Effector memory CD4-positive, alpha-beta T cell (primary cell): ENCODE data around the gene TPRA1.
"Not testable (repeated sequence)": the region's sequence is repeated elsewhere in the genome, so short reads cannot be mapped to it uniquely, and the experiment has no call there.

ENCODE experiments used
- DNase-seq, 3 donors: peaks; one replicate each; pipeline ENCODE4 v3.0.0-alpha.2; 2020
- H3K27ac ChIP-seq: 2 replicates; pipeline ENCODE4 v1.7.0; 2013; ENCODE audit warnings: mild to moderate bottlenecking, low read length, moderate library complexity; ENCODE audit not compliant: insufficient read depth, poor library complexity, severe bottlenecking
- H3K27me3 ChIP-seq: replicated peaks from 2 replicates; pipeline ENCODE4 v1.7.0; 2013; ENCODE audit warnings: mild to moderate bottlenecking, low read length; ENCODE audit not compliant: insufficient read depth, control insufficient read depth, poor library complexity, severe bottlenecking
- H3K36me3 ChIP-seq: 2 replicates; pipeline ENCODE4 v1.7.0; 2013; ENCODE audit warnings: mild to moderate bottlenecking, low read length, moderate library complexity; ENCODE audit not compliant: control insufficient read depth, insufficient read depth
- H3K4me1 ChIP-seq: 2 replicates; pipeline ENCODE4 v1.7.0; 2013; ENCODE audit warnings: low read length, mild to moderate bottlenecking; ENCODE audit not compliant: control insufficient read depth, insufficient read depth, poor library complexity, severe bottlenecking
- H3K4me3 ChIP-seq: 2 replicates; pipeline ENCODE4 v1.7.0; 2013; ENCODE audit warnings: low read length, low read depth, mild to moderate bottlenecking; ENCODE audit not compliant: insufficient read depth, poor library complexity, severe bottlenecking
- H3K9me3 ChIP-seq: 2 replicates; pipeline ENCODE4 v1.7.0; 2013; ENCODE audit warnings: mild to moderate bottlenecking, low read length, moderate library complexity; ENCODE audit not compliant: control insufficient read depth

TPRA1 gene

DNA sequence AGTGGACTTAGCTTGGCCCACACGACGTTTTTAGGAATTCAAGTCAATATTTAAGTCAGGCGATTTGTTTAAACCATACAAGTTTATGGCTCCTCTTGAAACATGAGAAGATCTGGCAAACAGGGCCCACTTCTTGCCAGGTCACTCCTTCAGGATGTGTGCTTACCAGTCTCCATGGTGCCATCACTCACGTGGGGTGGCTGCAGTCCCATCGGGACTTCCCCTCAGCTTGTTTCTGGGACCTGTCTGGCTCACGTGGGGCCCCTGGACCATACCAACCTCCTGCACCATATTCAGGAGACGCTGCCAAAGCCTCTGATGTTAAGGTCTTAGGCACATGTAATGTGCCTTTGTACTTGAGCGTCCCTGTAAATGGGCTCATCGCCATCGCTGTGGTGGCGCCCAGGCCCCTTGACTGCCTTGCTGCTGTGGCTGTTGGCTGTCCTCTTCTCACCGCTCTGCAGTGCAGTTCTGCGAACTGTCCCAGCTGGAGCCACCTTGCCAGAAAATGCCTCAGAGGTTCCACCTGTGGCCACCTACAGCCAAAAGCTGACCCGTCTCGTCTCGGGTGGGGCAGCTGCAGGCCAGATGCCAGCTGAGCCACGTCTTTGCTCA is 16.6 kb upstream of the TPRA1 start:
- H3K36me3 ChIP-seq: peaks cover 19% of the 10 kb centered on the region
- no peaks in the 10 kb centered on the region for H3K4me1 ChIP-seq
- no peak for DNase-seq
- H3K4me3 ChIP-seq: no peak overlapping the region
- no peaks in the 10 kb centered on the region for H3K27me3 ChIP-seq
- H3K27ac ChIP-seq: no peak overlapping the region
- no peaks in the 10 kb centered on the region for H3K9me3 ChIP-seq

DNA sequence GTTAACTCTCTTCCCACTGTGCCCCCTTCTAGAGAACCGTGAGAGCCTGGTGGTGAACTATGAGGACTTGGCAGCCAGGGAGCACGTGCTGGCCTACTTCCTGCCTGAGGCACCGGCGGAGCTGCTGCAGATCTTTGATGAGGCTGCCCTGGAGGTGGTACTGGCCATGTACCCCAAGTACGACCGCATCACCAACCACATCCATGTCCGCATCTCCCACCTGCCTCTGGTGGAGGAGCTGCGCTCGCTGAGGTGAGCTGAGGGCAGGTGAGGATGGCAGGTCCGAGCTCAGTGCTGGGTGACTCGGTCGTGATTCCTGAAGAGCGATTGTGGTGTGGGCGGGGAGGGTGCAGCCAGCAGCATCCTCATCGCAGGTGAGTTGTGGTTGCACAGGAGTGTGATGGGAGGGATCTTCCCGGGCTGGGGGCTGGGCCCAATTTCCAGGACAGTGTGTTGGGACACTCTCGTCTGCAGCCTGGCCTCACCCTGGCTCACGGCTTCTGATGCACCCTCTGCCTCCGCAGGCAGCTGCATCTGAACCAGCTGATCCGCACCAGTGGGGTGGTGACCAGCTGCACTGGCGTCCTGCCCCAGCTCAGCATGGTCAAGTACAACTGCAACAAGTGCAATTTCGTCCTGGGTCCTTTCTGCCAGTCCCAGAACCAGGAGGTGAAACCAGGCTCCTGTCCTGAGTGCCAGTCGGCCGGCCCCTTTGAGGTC is 15.7 kb upstream of the TPRA1 start:
- no peak for DNase-seq
- H3K27ac ChIP-seq: no peak overlapping the region
- no peaks in the 10 kb centered on the region for H3K4me1 ChIP-seq
- H3K36me3 ChIP-seq: peaks cover 19% of the 10 kb centered on the region
- no peak overlapping the region for H3K4me3 ChIP-seq
- no peaks in the 10 kb centered on the region for H3K27me3 ChIP-seq
- no peaks in the 10 kb centered on the region for H3K9me3 ChIP-seq

DNA sequence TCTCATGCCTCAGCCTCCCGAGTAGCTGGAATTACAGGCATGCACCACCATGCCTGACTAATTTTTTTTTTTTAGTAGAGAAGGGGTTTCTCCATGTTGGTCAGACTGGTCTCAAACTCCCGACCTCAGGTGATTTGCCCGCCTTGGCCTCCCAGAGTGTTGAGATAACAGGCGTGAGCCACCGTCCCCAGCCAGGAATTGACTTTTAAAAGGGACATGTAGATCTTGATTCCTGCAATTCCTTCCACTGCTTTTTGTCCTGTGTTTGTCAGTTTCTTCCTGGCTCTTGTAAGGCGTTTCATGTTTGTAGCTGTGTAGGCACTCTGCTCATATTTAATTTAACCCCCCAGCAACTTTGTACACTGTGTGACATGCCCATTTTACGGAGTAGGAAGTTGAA is 15.0 kb upstream of the TPRA1 start:
- not testable (repeated sequence) for DNase-seq, H3K9me3 ChIP-seq, H3K27me3 ChIP-seq, H3K27ac ChIP-seq, H3K4me1 ChIP-seq, H3K4me3 ChIP-seq
- peaks cover 19% of the 10 kb centered on the region for H3K36me3 ChIP-seq

GRCh38 chr3:127604546-127605165 is 14.1 kb upstream of the TPRA1 start:
- no peak for DNase-seq
- Histone ChIP-seq H3K4me3 (no peak overlapping the region), H3K27me3 (no peaks in the 10 kb centered on the region), H3K4me1 (no peaks in the 10 kb centered on the region), H3K27ac (no peak overlapping the region), H3K9me3 (no peaks in the 10 kb centered on the region), H3K36me3 (peaks cover 19% of the 10 kb centered on the region)

DNA sequence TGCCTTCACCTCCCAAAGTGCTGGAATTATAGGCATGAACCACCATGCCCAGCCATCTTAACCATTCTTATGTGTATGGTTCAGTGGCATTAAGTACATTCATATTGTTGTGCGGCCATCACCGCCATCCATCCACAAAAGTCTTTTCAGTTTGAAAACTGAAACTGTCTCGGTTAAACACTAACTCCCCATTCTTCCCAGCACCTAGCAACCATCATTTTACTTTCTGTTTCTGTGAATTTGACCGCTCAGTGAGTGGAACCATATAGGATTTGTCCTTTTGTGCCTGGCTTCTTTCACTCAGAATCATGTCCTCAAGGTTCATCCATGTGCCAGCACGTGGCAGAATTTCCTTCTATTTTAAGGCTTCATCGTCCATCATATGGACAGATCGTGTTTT is 13.5 kb upstream of the TPRA1 start:
- no peak for DNase-seq
- Histone ChIP-seq H3K4me3 (no peak overlapping the region), H3K4me1 (no peaks in the 10 kb centered on the region), H3K27me3 (no peaks in the 10 kb centered on the region), H3K36me3 (peaks cover 19% of the 10 kb centered on the region), H3K9me3 (no peaks in the 10 kb centered on the region), H3K27ac (no peak overlapping the region)

- Histone ChIP-seq H3K4me3 (no peak overlapping the region), H3K27ac (no peak overlapping the region), H3K4me1 (peaks cover 8% of the 10 kb centered on the region), H3K36me3 (peaks cover 3% of the 10 kb centered on the region), H3K27me3 (no peaks in the 10 kb centered on the region), H3K9me3 (no peaks in the 10 kb centered on the region)
- no peak for DNase-seq
Measured at GRCh38 chr3:127600749-127601456, 10.4 kb upstream of the TPRA1 start.

GRCh38 chr3:127598841-127599570 is 8.5 kb upstream of the TPRA1 start:
- Histone ChIP-seq H3K27ac (peak overlapping the region; percentile 50), H3K36me3 (no peaks in the 10 kb centered on the region), H3K4me1 (peaks cover 8% of the 10 kb centered on the region), H3K4me3 (peak overlapping the region; percentile 55), H3K27me3 (no peaks in the 10 kb centered on the region), H3K9me3 (no peaks in the 10 kb centered on the region)
- DNase-seq: no peak

DNA sequence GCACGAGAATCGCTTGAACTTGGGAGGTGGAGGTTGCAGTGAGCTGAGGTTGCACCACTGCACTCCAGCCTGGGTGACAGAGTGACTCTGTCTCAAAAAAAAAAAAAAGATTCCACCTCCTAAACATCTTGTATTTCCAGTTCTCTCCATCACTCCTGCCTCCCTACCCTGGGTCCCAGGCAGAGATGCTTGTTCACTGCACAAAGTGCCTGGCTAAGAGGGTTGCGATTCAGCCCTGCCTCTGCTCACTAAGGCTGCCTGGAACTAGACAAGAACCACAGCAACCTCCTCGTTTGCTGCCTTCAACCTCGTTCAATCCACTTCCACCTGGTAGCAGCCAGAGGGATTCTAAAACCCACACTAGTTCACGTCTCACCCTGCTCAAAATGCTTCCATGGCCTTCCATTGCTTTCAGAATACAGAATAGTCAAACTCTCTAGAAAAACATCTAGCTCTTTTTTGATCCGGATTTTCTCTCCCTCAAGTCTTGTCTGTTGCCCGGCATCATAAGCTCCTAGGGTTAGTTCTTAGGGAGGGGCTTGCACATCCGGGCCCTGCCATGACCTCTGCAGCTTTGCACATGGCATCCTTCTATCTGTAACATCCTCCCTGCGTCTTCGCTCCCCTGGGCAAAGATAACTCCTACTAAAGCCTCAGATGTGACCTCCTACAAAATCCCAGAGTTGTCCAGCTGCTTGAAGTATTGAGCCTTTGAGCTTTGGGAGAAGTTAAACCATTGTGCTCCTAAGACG is 6.7 kb upstream of the TPRA1 start:
- Histone ChIP-seq H3K4me3 (no peak overlapping the region), H3K27ac (no peak overlapping the region), H3K36me3 (no peaks in the 10 kb centered on the region), H3K9me3 (no peaks in the 10 kb centered on the region), H3K27me3 (no peaks in the 10 kb centered on the region), H3K4me1 (peaks cover 8% of the 10 kb centered on the region)
- DNase-seq: no peak

- Histone ChIP-seq H3K9me3 (no peaks in the 10 kb centered on the region), H3K27ac (no peak overlapping the region), H3K36me3 (no peaks in the 10 kb centered on the region), H3K4me1 (peaks cover 13% of the 10 kb centered on the region), H3K27me3 (no peaks in the 10 kb centered on the region), H3K4me3 (no peak overlapping the region)
- DNase-seq: no peak
Measured at GRCh38 chr3:127595303-127595702, 4.8 kb upstream of the TPRA1 start.
